ENCODE measurements around the gene SRSF8.
"Not testable (repeated sequence)": the region's sequence is repeated elsewhere in the genome, so short reads cannot be mapped to it uniquely, and the experiment has no call there.

SRSF8 gene, protein sequence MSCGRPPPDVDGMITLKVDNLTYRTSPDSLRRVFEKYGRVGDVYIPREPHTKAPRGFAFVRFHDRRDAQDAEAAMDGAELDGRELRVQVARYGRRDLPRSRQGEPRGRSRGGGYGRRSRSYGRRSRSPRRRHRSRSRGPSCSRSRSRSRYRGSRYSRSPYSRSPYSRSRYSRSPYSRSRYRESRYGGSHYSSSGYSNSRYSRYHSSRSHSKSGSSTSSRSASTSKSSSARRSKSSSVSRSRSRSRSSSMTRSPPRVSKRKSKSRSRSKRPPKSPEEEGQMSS

GRCh38 chr11:95066716-95067038 lies at the start of gene SRSF8:
Gene SRSF8 (plus strand): TSS chr11:95066919. CDS start chr11:95067227, 308 bp downstream.
- DNase-seq, result no peak

GRCh38 chr11:95021468-95021867 lies 45.3 kb upstream of the SRSF8 start:
- not testable (repeated sequence) for DNase-seq

GRCh38 chr11:95024958-95025357 lies 41.8 kb upstream of the SRSF8 start, which contains the start of gene KDM4E:
Gene KDM4E (plus strand): TSS chr11:95025258. CDS start chr11:95025558, 300 bp downstream.
- no peak for DNase-seq

- not testable (repeated sequence) for DNase-seq
These were observed 41.1 kb upstream of the SRSF8 start for GRCh38 chr11:95025594-95025993.

DNA sequence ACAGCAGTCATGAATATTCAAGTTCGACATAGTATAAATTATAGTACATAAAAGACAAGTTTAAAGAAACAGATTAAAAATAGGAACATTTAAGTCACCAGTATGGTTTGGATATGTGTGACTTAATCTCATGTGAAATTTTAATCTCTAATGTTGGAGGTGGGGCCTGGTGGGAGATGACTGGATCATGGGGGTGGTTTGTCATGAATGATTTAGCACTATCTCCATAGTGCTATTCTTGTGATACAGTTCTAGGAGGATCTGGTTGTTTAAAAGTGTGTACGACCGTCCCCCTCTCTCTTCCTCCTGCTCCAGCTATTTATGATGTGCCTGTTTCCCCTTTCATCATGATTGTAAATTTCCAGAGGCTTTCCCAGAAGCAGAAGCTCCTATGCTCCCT lies 38.4 kb upstream of the SRSF8 start:
- no peak for DNase-seq

- no peak for DNase-seq
These were observed 33.7 kb upstream of the SRSF8 start for GRCh38 chr11:95033051-95033450.

DNA sequence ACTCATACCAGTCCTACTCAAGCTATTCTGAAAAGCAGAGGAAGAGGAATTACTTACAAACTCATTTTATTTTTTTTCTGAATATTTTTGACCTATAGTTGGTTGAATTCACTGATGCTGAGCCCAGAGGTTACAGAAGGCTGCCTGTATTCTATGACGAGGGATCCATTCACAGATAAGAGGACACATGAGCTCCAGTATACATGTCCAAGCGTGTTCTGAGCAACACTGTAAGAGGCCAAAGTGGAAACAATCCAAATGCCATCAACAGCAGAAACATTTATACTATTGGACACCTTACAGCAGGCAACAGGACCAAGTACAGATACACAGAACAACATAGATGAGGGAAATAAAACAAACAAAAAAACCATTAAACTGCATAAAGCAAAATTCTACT lies 31.4 kb upstream of the SRSF8 start:
- no peak for DNase-seq

DNA sequence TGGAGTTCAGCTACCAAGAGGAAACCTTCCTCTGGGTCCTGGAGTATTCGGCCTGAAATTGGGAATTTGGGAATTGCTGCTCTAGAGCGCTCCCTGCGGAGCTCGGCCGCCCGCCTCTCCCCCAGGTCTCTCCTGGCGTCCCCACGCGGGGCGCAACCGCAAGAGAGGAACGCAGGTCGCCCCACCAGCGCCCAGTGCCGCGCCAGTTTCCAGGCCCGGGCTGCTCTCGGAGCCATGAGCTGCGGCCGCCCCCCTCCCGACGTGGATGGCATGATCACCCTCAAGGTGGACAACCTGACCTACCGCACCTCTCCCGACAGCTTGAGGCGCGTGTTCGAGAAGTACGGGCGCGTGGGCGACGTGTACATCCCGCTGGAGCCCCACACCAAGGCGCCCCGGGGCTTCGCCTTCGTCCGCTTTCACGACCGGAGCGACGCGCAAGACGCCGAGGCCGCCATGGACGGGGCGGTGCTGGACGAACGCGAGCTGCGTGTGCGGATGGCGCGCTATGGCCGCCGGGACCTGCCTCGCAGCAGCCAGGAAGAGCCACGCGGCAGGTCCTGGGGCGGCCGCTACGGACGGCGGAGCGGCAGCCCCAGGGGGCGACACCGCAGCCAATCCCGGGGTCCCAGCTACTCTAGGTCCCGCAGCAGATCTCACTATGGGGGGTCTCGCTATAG lies 29.2 kb upstream of the SRSF8 start:
- DNase-seq, result not testable (repeated sequence)

GRCh38 chr11:95042239-95042638 lies 24.5 kb upstream of the SRSF8 start:
- DNase-seq, result no peak

- DNase-seq, result no peak
These were observed 23.8 kb upstream of the SRSF8 start for GRCh38 chr11:95042906-95043305.

GRCh38 chr11:95044010-95044409 lies 22.7 kb upstream of the SRSF8 start:
- no peak for DNase-seq

DNA sequence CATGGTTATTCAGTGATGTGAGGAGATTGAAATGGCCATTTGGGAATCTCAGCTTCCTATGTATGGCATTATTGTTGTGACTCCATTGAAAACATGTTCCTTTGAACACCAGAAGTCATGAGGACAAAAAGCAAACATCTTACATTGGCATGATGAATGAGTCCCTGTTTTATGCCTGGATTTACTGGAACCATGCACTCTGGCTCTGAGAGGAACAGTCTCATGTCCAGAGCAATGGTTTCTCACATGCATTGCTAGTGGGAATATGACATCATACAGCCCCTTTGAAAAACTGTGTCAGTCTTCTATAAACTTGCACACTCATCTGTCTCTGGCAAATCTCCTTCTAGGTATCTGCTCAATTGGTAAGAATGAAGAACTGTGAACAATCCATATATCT lies 20.9 kb upstream of the SRSF8 start:
- no peak for DNase-seq

- DNase-seq, result not testable (repeated sequence)
These were observed 17.6 kb upstream of the SRSF8 start, which contains the start of gene KDM4F for GRCh38 chr11:95049122-95049521. Gene KDM4F (plus strand): TSS chr11:95049422.

- no peak for DNase-seq
These were observed 16.0 kb upstream of the SRSF8 start for GRCh38 chr11:95050595-95051202.

DNA sequence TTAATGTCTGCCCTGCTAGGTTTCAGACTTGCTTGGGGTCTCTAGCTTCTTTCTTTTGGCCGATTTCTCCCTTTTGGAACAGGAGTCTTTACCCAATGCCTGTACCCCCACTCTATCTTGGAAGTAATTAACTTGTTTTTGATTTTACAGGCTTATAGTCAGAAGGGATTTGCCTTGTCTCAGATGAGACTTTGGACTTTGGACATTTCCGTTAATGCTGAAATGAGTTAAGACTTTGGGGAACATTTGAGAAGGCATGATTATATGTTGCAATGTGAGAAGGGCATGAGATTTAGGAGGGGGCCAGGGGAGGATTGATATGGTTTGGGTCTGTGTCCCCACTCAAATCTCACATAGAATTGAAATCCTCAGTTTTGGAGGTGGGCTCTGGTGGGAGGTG lies 12.4 kb upstream of the SRSF8 start:
- DNase-seq, result no peak

DNA sequence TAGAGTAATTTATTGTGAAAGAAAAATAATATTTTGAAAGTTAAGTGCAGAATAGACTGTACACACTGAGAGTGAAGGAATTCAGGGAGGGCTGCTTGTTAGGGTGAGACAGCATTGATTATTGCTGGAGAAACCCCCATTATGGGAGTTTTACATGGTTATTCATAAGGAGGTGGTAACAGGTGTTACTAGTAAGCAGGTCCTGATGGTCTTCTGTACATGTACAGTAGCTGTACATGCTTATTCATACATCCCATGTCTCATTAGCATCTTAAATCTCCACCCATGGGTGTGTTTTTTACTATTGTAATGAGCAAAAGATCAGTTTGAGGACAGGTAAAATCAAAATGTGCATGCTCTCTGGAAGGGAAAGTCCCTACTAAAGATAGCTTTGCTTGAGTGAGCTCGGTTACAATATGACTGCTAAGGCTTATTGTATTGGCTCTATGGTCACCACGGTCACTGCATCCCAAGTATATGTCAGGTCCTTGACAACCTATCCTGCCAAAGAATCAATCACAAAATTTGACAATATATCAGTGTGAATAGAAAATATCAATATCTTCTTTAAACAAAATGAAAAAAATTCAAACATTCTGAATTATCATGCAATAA lies 11.3 kb upstream of the SRSF8 start:
- no peak for DNase-seq

DNA sequence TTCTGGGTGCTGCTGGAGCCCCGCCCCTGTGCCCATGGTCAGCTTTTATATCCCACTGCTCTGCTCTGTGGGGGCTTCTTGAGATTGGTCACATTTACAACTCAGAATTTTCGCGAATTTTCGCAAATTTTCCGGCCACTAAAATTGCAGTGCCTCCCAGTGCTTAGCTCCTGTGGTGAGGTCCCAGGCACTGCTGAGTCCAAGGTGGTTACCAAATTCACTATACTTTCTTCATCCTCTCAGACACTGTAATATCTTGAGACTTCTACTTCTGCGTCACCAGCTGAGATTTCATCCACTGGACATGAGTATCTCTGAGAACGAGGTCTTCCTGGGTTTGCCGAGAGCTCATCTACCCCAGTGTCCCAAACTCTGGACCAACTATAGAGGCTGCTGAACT lies 8.8 kb upstream of the SRSF8 start:
- DNase-seq, result no peak

- DNase-seq, result peak; percentile 8
These were observed 8.1 kb upstream of the SRSF8 start for GRCh38 chr11:95058621-95059020.

DNA sequence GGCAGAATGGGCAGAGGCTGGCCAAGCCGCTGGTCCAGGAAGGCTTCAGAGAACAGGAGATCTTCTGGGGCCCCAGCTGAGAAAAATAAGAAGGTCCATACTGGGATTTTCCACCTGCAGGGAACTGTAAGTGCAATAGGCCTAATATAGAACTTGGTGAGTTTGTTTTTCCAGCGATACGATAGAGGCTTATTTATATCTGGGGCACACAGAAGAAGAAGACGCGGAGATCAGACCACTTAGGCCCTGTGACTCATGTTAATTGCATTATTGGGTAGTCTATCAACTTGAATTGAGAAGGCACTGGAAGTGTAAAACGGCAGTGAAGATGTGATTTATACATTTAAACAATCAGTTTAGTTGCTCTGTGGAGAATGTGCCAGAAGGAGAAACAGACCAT lies 7.7 kb upstream of the SRSF8 start:
- DNase-seq, result no peak

- DNase-seq, result peak; percentile 42
These were observed 1.4 kb upstream of the SRSF8 start for GRCh38 chr11:95065336-95065735.

GRCh38 chr11:95067039-95067840 lies 521 bp downstream of the SRSF8 start:
- DNase-seq, result peak; percentile 89

DNA sequence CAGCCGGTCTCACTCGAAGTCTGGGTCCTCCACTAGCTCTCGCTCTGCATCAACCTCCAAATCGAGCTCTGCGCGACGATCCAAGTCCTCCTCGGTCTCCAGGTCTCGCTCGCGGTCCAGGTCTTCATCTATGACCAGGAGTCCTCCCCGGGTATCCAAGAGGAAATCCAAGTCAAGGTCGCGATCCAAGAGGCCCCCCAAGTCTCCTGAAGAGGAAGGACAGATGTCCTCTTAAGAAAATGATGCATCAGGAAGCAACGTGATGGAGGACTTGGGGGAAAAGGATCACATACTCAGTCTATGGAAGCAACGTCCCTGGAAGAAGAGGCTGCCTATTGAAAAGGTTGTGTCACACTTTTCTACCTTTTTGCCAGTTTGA lies 1.1 kb downstream of the SRSF8 start:
- no peak for DNase-seq

- peak; percentile 98 for DNase-seq
These were observed 1.8 kb downstream of the SRSF8 start for GRCh38 chr11:95068549-95068948.

Measured in NCI-H69 (cell line).